ENCODE data around the gene ISCA1. TPM values are rescaled to one million over a fixed set of nuclear protein-coding genes. Genes with fewer than 3 reads are reported as not detected.
A peak's percentile ranks its signal among the peaks of the same experiment; 100 is the strongest.

The ISCA1 gene
- total and polyA plus RNA-seq, 2 donors (not counting 1 experiment from before 2014, with no cell fraction given), result 19.2 to 44.8 TPM

DNA sequence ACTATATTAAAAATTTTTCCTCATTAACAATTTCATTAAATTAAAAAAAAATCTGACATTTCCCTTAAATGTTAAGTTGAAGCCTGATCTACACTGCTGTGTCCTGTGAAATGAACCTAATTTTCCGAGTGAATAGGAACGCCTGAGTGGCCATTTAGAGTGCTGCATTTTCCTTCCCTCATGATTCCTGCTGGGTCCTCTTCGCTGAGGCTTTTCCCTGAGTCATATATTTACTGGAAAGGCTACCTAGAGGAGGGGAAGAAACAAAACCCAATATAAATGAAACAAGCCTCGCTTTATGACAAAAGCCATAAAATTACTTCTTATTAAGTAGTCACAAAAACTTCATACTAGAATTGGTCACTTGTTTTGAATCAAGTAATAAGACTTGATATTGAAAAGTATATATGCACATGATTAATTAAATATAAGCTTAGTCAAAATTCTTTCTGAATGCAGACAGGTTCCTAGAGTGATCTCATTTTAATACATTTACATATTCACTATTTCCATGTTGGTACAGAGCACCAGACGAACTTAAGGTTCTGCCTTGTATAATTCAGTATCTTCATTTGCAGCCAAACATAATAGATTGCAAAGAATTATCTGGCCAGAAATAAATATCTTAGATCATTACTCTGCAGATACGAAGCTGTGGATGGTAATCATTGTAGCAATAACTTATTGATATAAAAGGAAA is 6.3 kb upstream of the ISCA1 start:
- no peak for TF ChIP-seq EZH2 (IDR thresholded peaks at IDR 0.05; ENCODE audit: low read length, missing control alignments)
- TF ChIP-seq, protein P1, sequence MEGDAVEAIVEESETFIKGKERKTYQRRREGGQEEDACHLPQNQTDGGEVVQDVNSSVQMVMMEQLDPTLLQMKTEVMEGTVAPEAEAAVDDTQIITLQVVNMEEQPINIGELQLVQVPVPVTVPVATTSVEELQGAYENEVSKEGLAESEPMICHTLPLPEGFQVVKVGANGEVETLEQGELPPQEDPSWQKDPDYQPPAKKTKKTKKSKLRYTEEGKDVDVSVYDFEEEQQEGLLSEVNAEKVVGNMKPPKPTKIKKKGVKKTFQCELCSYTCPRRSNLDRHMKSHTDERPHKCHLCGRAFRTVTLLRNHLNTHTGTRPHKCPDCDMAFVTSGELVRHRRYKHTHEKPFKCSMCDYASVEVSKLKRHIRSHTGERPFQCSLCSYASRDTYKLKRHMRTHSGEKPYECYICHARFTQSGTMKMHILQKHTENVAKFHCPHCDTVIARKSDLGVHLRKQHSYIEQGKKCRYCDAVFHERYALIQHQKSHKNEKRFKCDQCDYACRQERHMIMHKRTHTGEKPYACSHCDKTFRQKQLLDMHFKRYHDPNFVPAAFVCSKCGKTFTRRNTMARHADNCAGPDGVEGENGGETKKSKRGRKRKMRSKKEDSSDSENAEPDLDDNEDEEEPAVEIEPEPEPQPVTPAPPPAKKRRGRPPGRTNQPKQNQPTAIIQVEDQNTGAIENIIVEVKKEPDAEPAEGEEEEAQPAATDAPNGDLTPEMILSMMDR (conservative IDR thresholded peaks at IDR 0.05 in 1 of 2, IDR thresholded peaks at IDR 0.05 in 1 of 2; ENCODE audit: low read depth in 1 of 2, low read length in 2 of 2), result no peak
- no peak overlapping the region for H3K27ac ChIP-seq (ENCODE audit: insufficient read depth, low read length)
- no peaks in the 10 kb centered on the region for H4K20me1 ChIP-seq (ENCODE audit: control insufficient read depth, extremely low read depth, insufficient read depth, low read length)

DNA sequence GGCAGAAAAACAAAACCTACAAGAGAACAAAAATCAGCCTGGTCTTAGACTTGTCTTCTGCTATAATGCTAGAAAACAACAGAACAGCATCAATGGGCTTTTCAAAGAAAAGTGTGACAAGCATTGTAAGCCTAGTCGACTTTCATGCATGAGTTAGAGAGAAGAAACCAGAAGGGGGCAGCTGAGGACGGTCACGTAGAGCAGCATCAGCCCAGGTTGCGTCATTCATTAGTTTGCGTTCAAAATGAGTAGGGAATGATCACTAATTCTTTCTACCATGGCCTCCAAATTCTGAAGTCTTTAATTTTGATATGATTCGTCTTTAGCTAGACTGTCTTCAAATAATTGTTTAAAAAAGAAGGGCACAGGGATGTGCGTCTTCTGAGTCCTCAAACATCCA is 4.7 kb upstream of the ISCA1 start:
- Histone ChIP-seq H2AFZ (ENCODE audit: low read length) (no peak overlapping the region), H3K36me3 (ENCODE audit: control insufficient read depth, insufficient read depth, low read length) (no peaks in the 10 kb centered on the region), H3K4me3 (replicated peaks in 1 of 4; ENCODE audit: control extremely low read depth in 1 of 4, insufficient read depth in 1 of 4, low read depth in 3 of 4, low read length in 4 of 4) (no peak overlapping the region), H3K4me1 (ENCODE audit: control insufficient read depth, extremely low read depth, insufficient read depth, low read length) (peaks cover 2% of the 10 kb centered on the region), H3K79me2 (ENCODE audit: control insufficient read depth, insufficient read depth, low read length) (no peaks in the 10 kb centered on the region), H3K4me2 (ENCODE audit: extremely low read depth, insufficient read depth, low read length) (no peak overlapping the region), H3K9ac (ENCODE audit: insufficient read depth, low read length) (no peak overlapping the region), H3K27me3 (ENCODE audit: control insufficient read depth, insufficient read depth, low read length) (no peaks in the 10 kb centered on the region), H3K9me3 (ENCODE audit: control insufficient read depth, insufficient read depth, low read depth, low read length) (no peaks in the 10 kb centered on the region), H3K27ac (ENCODE audit: insufficient read depth, low read length) (no peak overlapping the region), H4K20me1 (ENCODE audit: control insufficient read depth, extremely low read depth, insufficient read depth, low read length) (no peaks in the 10 kb centered on the region)
- TF ChIP-seq EZH2 (IDR thresholded peaks at IDR 0.05; ENCODE audit: low read length, missing control alignments), result no peak
- TF ChIP-seq, protein P1 (conservative IDR thresholded peaks at IDR 0.05 in 1 of 2, IDR thresholded peaks at IDR 0.05 in 1 of 2; ENCODE audit: low read depth in 1 of 2, low read length in 2 of 2), result peak; percentile 35 to 52
- peak; percentile 56 to 75 for DNase-seq (ENCODE audit: low read depth in 2 of 2)

More for the DNA sequence above, 6.3 kb upstream of the ISCA1 start:
- DNase-seq (ENCODE audit: low read depth in 2 of 2), result no peak
- Histone ChIP-seq H3K4me2 (ENCODE audit: extremely low read depth, insufficient read depth, low read length) (no peak overlapping the region), H3K9ac (ENCODE audit: insufficient read depth, low read length) (no peak overlapping the region), H2AFZ (ENCODE audit: low read length) (no peak overlapping the region), H3K4me3 (replicated peaks in 1 of 4; ENCODE audit: control extremely low read depth in 1 of 4, insufficient read depth in 1 of 4, low read depth in 3 of 4, low read length in 4 of 4) (no peak overlapping the region), H3K79me2 (ENCODE audit: control insufficient read depth, insufficient read depth, low read length) (no peaks in the 10 kb centered on the region), H3K27me3 (ENCODE audit: control insufficient read depth, insufficient read depth, low read length) (no peaks in the 10 kb centered on the region), H3K4me1 (ENCODE audit: control insufficient read depth, extremely low read depth, insufficient read depth, low read length) (no peaks in the 10 kb centered on the region), H3K9me3 (ENCODE audit: control insufficient read depth, insufficient read depth, low read depth, low read length) (no peaks in the 10 kb centered on the region), H3K36me3 (ENCODE audit: control insufficient read depth, insufficient read depth, low read length) (no peaks in the 10 kb centered on the region)

DNA sequence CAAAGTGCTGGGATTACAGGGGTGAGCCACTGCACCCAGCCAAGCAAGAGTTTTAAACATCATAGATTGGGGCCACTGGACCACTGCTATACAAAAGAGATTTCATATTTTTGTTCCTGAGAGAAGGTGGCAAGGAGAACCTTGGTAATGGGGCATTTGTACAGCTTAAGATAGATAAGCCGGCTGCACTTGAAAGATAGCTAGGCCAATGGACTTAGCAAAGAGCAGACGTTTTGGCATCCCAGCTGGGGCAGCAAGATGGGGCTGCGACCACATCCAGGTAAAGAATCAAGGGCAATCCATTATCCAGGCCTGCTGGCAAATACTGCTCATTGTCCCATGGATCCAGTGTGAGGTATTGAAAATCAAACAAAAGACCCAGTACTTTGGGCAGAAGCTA is 3.9 kb upstream of the ISCA1 start:
- no peaks in the 10 kb centered on the region for H3K36me3 ChIP-seq (ENCODE audit: control insufficient read depth, insufficient read depth, low read length)
- H3K4me2 ChIP-seq (ENCODE audit: extremely low read depth, insufficient read depth, low read length), result no peak overlapping the region
- H2AFZ ChIP-seq (ENCODE audit: low read length), result no peak overlapping the region
- no peak overlapping the region for H3K4me3 ChIP-seq (replicated peaks in 1 of 4; ENCODE audit: control extremely low read depth in 1 of 4, insufficient read depth in 1 of 4, low read depth in 3 of 4, low read length in 4 of 4)
- H4K20me1 ChIP-seq (ENCODE audit: control insufficient read depth, extremely low read depth, insufficient read depth, low read length), result no peaks in the 10 kb centered on the region
- no peaks in the 10 kb centered on the region for H3K9me3 ChIP-seq (ENCODE audit: control insufficient read depth, insufficient read depth, low read depth, low read length)
- no peaks in the 10 kb centered on the region for H3K27me3 ChIP-seq (ENCODE audit: control insufficient read depth, insufficient read depth, low read length)
- no peak for TF ChIP-seq EZH2 (IDR thresholded peaks at IDR 0.05; ENCODE audit: low read length, missing control alignments)
- TF ChIP-seq, protein P1 (conservative IDR thresholded peaks at IDR 0.05 in 1 of 2, IDR thresholded peaks at IDR 0.05 in 1 of 2; ENCODE audit: low read depth in 1 of 2, low read length in 2 of 2), result no peak
- DNase-seq (ENCODE audit: low read depth in 2 of 2), result no peak
- no peak overlapping the region for H3K27ac ChIP-seq (ENCODE audit: insufficient read depth, low read length)
- H3K9ac ChIP-seq (ENCODE audit: insufficient read depth, low read length), result no peak overlapping the region
- H3K4me1 ChIP-seq (ENCODE audit: control insufficient read depth, extremely low read depth, insufficient read depth, low read length), result peaks cover 2% of the 10 kb centered on the region
- H3K79me2 ChIP-seq (ENCODE audit: control insufficient read depth, insufficient read depth, low read length), result peaks cover 5% of the 10 kb centered on the region

Data from fibroblast of lung (primary cell).